Stimulated activated CD4-positive, alpha-beta T cell treated with anti-CD3 and anti-CD28 coated beads, Interleukin-12 subunit alpha, Interleukin-12 subunit beta, amount 100 ng/mL, for 4 hours (primary cell): ENCODE data around the gene IFNGR2.
"Not testable (repeated sequence)": the region's sequence is repeated elsewhere in the genome, so short reads cannot be mapped to it uniquely, and the experiment has no call there.

ENCODE experiments used
- DNase-seq: peaks from one replicate; pipeline ENCODE4 v3.0.0-alpha.2; 2020

Gene IFNGR2

DNA sequence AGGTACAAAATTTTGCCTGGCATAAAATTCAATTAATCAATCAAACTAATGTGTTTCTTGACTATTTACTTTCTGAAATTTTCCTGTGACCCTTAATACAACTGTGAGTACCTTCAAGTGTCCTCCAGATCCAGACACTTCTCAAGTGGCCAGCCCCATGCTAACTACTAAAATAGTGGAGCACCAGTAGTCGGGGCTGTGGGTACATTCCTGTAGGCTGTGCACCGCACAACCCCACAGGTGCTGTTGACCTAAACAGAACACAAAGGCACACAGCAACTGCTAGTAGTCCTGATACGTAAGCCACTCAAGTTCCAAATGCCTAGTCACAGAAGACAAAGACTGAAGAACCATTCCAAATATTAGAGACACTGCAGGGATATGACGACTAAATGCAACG, 40.0 kb downstream of the IFNGR2 start:
- no peak for DNase-seq

DNA sequence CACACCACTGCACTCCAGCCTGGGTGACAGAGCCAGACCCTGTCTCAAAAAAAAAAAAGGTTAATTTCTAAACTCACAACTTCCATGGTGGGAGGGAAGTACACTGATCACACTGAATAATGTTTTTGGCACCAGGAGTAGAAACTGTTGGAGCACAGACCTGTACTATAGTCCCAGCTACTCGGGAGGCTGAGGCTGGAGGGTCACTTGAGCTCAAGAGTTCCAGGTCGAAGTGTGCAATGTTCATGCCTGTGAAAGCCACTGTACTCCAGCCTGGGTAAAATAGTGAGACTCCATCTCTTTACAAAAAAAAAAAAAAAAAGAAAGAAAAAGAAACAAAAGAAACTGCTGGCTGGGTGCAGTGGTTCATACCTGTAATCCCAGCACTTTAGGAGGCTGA, 41.3 kb downstream of the IFNGR2 start:
- no peak for DNase-seq

DNA sequence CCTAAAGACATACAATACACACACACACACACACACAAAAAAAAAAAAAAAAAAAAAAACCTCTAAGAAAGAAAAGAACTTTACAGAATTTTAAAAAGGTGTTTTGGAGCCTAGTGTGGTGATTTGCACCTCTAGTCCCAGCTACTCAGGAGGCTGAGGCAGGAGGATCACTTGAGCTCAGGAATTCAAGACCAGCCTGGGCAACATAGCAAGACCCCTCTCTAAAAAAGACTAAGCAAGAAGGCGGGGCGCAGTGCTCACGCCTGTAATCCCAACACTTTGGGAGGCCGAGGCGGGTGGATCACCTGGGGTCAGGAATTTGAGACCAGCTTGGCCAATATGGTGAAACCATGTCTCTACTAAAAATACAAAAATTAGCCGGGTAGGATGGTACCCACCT, 43.4 kb downstream of the IFNGR2 start:
- DNase-seq, result not testable (repeated sequence)

DNA sequence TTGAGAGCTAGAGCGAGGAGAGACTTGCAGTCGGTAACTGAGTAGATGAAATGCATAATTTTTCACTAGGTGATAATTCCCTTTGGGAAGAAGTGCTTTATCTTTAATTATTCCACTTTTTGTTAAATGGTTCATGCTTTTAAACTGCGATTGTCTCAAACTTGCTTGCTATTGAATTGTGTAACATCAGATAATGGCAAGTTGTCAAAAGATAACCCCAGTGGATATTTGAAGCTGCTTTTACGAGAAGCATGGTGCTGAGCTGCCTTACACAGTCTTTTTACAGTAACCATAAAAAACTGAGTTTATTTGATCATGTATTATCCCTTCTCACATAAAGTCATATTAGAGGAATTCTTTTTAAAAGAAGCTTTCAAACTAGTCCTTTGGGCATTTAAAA, 46.4 kb downstream of the IFNGR2 start:
- DNase-seq, result no peak

DNA sequence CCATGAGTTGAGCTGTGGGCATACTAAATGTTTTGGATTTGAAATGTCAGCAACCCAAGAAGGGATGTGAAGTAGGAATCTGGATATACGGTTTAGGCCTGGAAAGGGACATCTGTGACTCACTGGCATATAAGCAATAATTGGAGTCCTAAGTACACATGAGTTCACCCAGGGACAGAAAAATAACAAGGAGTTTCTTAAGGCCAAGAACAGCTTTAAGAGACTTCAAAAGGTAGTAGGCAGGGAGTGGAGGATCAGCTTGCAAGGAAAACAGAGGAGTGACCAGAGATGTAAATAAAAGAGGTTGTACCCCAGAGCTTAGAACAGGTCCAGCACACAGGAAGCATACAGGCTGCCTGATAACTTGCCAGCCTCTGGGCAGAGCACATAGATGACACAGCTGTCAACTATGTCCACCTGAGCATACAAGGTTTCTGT, 48.4 kb downstream of the IFNGR2 start:
- no peak for DNase-seq

DNA sequence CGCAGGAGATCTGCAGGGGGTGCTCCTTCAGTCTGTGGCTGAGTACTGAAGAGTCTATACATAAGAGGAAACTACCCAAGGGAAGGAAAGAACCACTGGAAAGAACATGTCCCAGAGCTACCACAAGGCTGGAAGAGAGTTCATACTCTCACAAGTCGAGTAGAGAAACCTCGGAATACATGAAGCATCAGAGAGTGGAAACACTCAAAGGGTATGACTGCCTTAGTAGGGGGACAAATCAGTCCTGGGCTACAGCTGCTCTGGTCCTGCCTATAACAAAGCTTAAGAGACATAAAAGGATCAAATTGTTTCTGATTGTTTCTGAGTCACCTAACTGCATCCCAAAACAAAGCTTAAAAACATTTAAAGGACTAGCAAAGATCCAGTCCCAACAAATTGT, 49.1 kb downstream of the IFNGR2 start:
- DNase-seq, result no peak

DNA sequence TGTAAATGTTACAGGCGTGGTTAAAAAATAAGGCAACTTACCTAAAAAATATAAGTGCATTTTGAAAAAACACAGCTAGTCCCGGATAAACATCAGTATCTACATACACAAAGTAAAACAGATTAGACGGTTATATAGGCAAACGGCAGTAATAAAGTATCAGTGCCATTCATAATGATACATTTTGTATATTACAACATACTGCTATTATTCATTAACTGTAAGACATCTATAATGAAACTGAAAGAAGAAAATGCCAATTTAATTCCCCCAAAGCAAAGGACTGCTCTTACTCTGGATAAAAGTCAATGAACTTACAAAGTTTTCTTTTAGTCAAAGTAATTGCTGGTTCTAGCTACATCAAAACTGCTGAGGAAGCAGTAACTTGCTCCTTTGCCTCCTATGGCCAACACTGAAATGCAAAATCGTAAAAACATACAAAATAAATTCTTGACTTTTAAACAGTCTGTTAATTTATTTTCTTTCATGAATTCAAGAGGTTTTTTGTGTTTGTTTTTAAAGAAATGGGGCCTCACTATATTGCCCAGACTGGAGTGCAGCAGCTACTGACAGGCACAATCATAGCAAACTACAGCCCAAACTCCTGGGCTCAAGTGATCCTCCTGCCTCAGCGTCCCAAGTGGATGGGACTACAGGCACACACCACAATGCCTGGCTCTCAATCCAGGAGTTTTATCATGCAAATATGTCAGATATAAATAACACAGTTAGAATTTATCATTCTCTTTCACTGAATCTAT, 52.7 kb downstream of the IFNGR2 start:
- no peak for DNase-seq

DNA sequence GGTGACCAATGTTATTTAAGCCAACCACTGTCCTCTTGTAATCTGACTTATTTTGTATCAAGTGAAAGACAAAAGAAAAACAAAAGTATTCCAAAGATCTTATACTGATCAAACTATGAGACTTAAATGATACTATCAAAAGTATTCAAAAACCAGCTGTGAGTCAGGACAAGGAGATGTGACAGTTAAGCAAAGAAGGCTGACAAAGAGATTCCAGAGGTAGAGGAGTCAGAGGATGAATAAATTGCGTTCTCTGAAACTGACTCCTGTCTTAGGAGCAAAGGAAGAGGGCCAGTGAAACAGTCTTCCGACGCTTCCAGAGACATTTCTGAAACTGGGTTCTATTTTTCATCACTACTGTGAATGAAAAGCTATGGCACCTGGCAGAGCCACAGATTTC, 55.6 kb downstream of the IFNGR2 start:
- DNase-seq, result no peak

DNA sequence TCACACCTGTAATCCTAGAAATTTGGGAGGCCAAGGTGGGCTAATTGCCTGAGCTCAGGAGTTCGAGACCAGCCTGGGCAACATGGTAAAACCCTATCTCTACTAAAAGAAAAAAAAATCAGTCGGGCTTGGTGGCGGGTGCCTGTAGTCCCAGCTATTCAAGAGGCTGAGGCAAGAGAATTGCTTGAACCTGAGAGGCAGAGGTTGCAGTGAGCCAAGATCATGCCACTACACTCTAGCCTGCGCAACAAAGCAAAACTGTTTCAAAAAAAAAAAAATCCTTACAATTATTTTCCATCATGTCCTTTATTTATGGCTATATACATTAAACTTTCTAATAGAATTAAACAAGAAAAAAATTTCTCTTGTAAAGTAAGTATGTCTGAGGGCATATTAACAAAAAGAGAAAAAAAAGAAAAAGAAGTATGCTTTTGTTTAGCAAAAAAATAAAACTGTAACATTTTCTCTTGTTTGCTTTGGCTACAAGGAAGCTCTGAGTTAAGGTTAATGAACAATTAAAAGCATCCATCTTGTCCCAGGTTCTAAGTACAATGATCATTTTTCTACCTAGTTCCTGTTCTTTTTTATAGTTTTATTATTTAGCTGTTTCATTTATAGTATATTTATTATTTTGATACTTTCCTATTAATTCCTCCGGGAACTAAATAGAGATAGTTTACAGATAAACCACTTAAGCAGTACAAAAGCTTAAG, 58.5 kb downstream of the IFNGR2 start:
- DNase-seq, result no peak

DNA sequence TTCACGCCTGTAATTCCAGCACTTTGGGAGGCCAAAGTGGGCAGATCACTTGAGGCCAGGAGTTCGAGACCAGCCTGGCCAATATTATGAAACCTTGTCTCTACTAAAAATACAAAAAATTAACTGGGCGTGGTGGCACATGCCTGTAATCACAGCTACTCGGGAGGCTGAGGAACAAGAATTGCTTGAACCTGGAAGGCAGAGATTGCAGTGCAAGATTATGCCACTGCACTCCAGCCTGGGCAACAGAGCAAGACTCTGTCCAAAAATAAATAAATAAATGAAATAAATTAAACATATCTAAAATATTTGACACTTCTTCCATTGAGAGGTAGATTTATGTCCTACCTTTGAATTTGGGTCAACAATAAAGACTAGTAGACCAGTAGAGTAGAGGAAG, 66.0 kb downstream of the IFNGR2 start:
- not testable (repeated sequence) for DNase-seq

DNA sequence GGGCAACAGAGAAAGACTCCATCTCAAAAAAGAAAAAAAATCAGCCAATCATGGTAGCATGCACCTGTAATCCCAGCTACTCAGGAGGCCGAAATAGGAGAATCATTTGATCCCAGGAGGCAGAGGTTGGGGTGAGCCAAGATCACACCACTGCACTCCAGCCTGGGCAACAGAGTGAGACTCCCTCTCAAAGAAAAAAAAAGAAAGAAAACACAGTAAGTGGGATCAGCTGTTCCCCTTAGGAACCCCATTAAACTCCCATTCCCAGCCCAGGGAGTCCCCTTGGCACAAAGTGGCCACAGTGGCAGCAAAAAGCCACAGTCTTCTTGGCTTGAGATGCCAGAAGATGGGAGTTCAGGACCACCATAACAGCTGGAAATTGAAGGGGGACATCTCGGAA, 67.5 kb downstream of the IFNGR2 start:
- DNase-seq, result no peak

DNA sequence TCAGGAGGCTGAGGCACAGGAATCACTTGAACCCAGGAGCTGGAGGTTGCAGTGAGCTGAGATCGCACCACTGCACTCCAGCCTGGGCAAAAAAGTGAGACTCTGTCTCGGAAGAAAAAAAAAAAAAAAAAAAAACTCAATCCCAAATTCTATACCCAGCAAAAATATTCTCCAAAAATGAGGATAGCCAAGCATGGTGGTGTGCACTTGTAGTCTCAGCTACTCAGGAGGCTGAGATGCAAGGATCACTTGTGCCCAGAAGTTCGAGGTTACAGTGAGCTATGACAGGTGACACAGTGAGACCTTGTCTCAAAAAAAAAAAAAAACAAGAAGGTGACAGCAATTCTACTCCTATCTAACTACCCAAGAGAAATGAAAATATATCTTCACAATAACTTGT, 70.1 kb downstream of the IFNGR2 start:
- no peak for DNase-seq

DNA sequence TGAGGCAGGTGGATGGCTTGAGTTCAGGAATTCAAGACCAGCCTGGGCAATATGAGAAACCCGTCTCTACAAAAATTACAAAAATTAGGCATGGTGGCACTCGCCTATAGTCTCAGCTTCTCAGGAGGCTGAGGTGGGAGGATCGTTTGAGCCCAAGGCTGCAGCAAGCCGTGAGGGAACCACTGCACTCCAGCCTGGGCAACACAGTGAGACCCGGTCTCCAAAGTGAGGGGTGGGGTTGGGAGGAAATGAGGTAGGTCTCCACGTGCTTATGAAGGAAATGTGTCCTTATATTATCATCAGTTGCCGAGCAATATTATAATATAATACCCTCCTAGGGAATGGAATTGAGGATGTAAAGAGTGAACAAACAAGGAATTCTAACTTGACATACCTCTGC, 73.9 kb downstream of the IFNGR2 start:
- no peak for DNase-seq

DNA sequence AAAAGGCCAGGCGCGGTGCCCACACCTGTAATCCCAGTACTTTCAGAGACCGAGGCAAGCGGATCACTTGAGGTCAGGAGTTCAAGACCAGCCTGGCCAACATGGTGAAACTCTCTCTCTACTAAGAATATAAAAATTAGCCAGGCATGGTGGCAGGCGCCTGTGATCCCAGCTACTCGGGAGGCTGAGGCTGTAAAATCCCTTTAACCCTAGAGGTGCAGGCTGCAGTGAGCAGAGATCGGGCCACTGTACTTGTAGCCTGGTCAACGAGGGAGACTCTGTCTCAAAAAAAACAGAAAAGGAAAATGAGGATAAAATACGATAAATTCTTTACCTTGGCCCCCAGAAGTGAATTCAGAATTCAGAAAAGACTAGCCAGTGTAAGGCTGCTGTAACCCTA, 75.0 kb downstream of the IFNGR2 start:
- DNase-seq, result no peak

DNA sequence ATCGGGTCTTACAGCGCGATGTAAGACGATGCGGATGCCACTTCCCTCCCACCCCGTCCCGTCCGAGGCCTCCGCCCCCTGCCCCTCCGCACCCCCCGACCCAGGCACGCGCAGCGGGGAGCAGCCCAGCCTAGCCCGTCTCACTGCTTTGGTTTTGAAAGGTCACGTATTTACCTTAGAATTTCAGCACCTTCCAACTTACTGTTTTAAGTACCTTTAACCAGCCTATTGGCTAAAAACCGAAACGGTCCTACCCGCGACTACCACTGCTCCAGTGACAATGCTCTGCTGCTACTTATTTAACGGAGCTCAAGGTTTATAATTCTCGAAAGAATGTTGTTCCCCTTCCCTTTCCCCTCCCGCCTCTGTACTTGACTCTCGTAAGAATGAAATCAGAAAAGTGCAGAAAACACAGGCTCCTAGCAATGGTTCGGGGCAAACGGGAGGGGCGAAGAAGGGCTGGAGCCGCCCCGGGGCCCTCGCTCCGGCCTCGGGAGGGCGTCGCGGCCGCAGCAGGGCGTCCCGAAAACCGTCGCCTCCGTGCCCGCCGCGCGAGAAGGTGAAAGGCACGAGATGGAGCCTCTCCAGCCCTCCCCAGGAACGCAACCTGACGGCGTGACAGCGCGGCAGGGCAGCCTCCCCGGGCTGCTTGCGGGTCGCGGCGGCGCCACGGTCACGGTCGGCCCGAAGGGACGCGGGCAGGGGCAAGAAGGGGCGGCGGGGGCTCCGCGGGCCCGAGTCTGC, 75.9 kb downstream of the IFNGR2 start:
- peak; percentile 44 for DNase-seq

DNA sequence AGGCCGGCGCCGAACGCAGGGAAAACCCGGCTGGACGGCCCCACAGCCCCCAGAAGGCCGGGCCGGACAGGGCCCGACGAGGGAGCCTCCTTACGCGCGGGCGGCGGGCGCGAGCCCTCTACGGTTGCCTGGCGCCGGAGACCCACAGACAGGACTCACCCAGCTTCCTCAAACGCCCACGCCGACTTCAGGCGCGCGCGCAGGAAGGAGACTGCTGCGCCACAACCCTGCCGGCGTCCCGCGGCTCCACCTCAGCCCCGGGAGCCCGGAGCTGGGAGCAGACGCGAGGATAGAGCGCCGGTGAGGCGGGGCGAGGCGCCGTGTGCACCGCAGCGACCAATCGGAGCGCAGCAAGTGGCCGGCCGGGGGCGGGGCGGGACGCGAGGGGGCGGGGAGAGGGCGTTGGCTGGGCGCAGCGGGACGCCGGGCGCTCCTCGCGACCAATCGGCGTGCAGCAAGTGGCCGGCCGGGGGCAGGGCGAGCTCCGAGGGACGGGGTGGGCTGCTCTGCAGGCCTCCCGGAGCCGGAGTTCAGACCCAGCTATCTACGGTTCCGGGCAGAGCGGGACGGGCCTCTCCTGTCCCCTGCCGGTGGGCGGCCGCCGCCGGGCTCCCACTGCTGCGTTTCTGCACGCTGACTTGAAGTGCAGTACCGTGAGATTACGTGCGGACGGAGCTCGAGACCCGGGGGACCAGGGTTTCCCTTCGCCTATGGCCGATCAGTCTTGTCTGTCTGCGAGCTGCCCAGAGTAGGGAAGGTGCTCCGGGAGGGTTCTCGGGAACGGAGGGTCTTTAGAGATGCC, 76.7 kb downstream of the IFNGR2 start, which contains the start of gene TMEM50B:
TSS of gene TMEM50B (minus strand) at position 296 of the 802 bp plus-strand sequence. CDS start 11,089 bp downstream, outside the sequence.
- peak; percentile 98 for DNase-seq

DNA sequence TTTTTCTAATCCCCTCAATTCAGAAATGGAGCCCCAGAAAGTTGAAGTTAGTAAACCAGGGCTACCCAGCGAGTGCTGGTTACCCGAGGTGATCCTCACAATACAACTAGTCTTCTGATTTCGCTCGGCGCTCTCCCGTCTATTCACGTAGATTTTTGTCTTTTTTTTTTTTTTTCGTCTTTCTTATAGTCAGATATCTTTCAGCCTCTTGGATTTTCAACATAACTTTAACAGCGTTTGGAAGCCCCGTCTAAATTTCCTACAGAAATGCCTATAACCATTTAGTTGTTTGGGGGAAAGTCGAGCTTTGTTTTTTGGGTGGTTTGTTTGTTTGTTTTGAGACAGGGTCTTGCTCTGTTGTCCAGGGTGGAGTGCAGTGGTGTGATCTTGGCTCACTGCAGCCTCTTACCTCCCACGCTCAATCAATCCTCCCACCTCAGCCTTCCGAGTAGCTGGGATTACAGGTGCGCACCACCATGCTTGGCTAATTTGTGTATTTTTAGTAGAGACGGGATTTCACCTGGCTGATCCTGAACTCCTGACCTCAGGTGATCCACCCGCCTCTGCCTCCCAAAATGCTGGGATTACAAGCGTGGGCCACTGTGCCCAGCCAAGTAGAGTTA, 77.4 kb downstream of the IFNGR2 start:
- DNase-seq, result no peak

DNA sequence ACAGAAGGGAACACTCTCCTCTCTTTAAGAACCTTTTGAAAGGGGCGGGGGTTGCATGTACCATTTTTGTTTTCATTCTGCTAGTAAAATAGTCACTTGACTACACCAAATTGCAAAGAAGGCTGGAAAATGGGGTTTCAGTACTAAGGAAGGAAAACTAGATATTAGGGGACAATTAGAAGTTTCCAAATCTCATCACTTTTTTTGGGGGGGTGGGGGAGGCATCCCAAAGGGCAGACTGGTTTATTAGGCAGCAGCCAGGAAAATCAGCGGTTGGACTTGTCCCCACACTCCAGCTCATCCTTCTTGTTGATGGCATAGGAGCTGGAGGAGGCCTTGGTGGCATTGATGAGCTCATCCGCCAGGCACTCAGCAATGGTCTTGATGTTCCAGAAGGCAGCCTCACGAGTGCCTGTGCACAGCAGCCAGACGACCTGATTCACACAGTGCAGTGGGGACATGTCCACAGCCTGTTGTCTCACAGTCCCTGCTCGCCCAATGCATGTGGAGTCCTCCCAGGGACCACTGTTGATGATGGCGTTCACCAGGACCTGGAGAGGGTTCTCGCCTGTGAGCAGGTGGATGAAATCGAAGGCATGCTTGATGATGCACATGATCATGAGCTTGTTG, 78.2 kb downstream of the IFNGR2 start:
- no peak for DNase-seq
